SU-DHL-6 (cell line): ENCODE data around the gene NDUFS8.
A peak's percentile ranks its signal among the peaks of the same experiment; 100 is the strongest.

Source experiments
- H2AFZ ChIP-seq: fragments of 200-600 bp; sonication (generic); 2 replicates; pipeline ENCODE4 v1.6.1; 2014; ENCODE audit warnings: low read depth, mild to moderate bottlenecking, moderate library complexity, mixed read lengths, antibody characterized with exemption, low read length; ENCODE audit not compliant: severe bottlenecking
- H3F3A ChIP-seq: fragments of 200-600 bp; shearing (Covaris generic); 2 replicates; pipeline ENCODE4 v1.6.0; 2016; ENCODE audit warnings: antibody characterized with exemption, mild to moderate bottlenecking; ENCODE audit not compliant: insufficient read depth
- H3K27ac ChIP-seq: fragments of 200-600 bp; sonication (generic); 2 replicates; pipeline ENCODE4 v1.5.1; 2016; ENCODE audit warnings: low read depth, mild to moderate bottlenecking, low read length, moderate library complexity, mixed read lengths
- H3K27me3 ChIP-seq: fragments of 200-600 bp; sonication (generic), shearing (Covaris generic); 2 replicates; pipeline ENCODE4 v1.6.0; 2014; ENCODE audit warnings: mild to moderate bottlenecking, low read length
- H3K36me3 ChIP-seq: fragments of 200-600 bp; sonication (generic); 2 replicates; pipeline ENCODE4 v1.6.1; 2014; ENCODE audit warnings: mild to moderate bottlenecking, low read length, mixed read lengths
- H3K4me2 ChIP-seq: fragments of 300-600, 200-600 bp; shearing (Covaris generic), sonication (generic); 2 replicates; pipeline ENCODE4 v1.6.0; 2014; ENCODE audit warnings: low read length, low read depth, mild to moderate bottlenecking; ENCODE audit not compliant: poor library complexity, severe bottlenecking
- H3K4me3 ChIP-seq: fragments of 200-600 bp; sonication (generic); 2 replicates; pipeline ENCODE4 v1.5.1; 2014; ENCODE audit warnings: antibody characterized with exemption, low read length, mild to moderate bottlenecking, mixed read lengths; ENCODE audit not compliant: insufficient read depth, poor library complexity, severe bottlenecking
- H3K79me2 ChIP-seq: fragments of 200-600 bp; sonication (generic); 2 replicates; pipeline ENCODE4 v1.6.1; 2014; ENCODE audit warnings: mild to moderate bottlenecking, low read length, moderate library complexity; ENCODE audit not compliant: insufficient read depth
- H3K9ac ChIP-seq: fragments of 200-600 bp; sonication (generic); 2 replicates; pipeline ENCODE4 v1.7.0; 2014; ENCODE audit warnings: mild to moderate bottlenecking, low read length
- H3K9me2 ChIP-seq: fragments of 200-600 bp; sonication (generic); replicated peaks from 2 replicates; pipeline ENCODE4 v1.6.1; 2014; ENCODE audit warnings: low read length; ENCODE audit not compliant: insufficient read depth
- H3K9me3 ChIP-seq: fragments of 200-600 bp; sonication (generic); 2 replicates; pipeline ENCODE4 v1.6.1; 2014; ENCODE audit warnings: low read length, mixed read lengths; ENCODE audit not compliant: insufficient read depth
- H4K20me1 ChIP-seq: fragments of 200-600 bp; sonication (generic); 2 replicates; pipeline ENCODE4 v1.6.1; 2014; ENCODE audit warnings: low read depth, mild to moderate bottlenecking, antibody characterized with exemption, low read length, moderate library complexity, mixed read lengths
- EZH2phosphoT487 ChIP-seq: fragments of 200-600 bp; sonication (generic), shearing (Covaris generic); conservative IDR thresholded peaks from 2 replicates; pipeline ENCODE4 v1.6.1; 2018; ENCODE audit warnings: mild to moderate bottlenecking, antibody characterized with exemption, low read length, moderate library complexity, mixed read lengths
- TF ChIP-seq, protein P1 (sequence below): fragments of 200-600 bp; sonication (generic); IDR thresholded peaks from one replicate; pipeline ENCODE4 v1.5.1; 2017; ENCODE audit warnings: antibody characterized with exemption, mild to moderate bottlenecking, low read length, moderate library complexity; ENCODE audit not compliant: insufficient read depth, poor library complexity, severe bottlenecking

The NDUFS8 gene

DNA sequence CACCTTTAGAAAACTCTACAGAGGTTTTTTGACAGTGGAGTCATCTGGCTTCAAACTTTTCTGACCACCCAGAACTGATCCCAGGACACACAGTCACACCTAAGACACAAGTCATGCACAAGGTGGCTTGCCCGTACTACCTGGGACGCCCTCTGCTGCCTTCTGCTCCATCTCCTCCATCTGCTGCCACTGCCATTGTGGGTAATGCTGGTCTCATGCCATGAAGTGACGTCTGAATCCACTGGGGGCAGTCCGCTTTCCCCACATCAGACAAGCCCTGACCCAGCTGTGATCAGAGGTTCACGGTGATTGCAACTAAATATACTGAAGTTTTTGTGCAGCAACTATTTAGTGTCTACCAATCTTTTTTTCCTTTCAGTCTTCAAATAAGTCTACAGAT is 5.4 kb upstream of the NDUFS8 start:
- no peak overlapping the region for H2AFZ ChIP-seq
- no peaks in the 10 kb centered on the region for H3K9me3 ChIP-seq
- no peaks in the 10 kb centered on the region for H3K27me3 ChIP-seq
- no peak overlapping the region for H3K4me2 ChIP-seq
- no peaks in the 10 kb centered on the region; the same call in 1 of the 2 replicates for H3F3A ChIP-seq
- H4K20me1 ChIP-seq, result no peaks in the 10 kb centered on the region
- TF ChIP-seq EZH2phosphoT487, result no peak
- TF ChIP-seq, protein P1, sequence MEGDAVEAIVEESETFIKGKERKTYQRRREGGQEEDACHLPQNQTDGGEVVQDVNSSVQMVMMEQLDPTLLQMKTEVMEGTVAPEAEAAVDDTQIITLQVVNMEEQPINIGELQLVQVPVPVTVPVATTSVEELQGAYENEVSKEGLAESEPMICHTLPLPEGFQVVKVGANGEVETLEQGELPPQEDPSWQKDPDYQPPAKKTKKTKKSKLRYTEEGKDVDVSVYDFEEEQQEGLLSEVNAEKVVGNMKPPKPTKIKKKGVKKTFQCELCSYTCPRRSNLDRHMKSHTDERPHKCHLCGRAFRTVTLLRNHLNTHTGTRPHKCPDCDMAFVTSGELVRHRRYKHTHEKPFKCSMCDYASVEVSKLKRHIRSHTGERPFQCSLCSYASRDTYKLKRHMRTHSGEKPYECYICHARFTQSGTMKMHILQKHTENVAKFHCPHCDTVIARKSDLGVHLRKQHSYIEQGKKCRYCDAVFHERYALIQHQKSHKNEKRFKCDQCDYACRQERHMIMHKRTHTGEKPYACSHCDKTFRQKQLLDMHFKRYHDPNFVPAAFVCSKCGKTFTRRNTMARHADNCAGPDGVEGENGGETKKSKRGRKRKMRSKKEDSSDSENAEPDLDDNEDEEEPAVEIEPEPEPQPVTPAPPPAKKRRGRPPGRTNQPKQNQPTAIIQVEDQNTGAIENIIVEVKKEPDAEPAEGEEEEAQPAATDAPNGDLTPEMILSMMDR, result peak; percentile 32
- H3K9me2 ChIP-seq, result no peaks in the 10 kb centered on the region
- no peaks in the 10 kb centered on the region for H3K36me3 ChIP-seq
- H3K9ac ChIP-seq, result no peak overlapping the region
- H3K4me3 ChIP-seq, result no peak overlapping the region
- H3K27ac ChIP-seq, result no peak overlapping the region
- H3K79me2 ChIP-seq, result no peaks in the 10 kb centered on the region

DNA sequence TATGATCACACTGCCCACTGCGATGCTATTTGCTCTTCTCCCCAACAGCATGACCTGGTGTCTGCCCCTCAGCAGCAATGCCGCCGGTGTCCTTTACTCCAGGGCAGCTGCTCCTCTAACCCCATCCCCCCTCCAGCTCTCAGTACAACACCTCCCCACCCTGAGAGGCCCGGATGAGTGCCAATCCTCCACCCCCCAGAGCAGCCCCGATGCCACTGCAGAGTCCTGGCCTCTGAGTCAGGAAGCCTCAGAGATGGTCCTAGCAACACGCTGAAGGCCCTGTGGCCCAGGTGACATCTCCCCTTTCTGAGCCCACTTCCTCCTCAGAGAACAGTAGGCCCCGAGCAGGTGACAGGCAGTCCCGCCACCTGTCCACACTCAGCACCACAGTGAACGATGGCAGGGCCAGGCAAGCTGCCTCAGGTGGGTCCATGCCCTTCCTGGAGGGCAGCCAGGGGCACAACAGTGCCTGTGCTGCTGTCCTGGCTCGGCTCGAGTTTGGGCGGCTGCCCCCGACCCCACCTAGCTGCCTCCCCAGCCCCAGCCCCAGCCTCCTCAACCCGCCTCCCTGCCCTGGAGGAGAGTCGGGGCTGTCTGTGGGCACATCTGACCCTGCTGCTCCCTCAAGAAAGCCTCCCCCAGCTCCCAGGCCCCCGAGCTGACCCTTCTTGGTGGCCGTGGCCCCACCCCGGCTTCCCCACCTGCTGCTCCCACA is 3.9 kb upstream of the NDUFS8 start:
- Histone ChIP-seq H3K27me3 (no peaks in the 10 kb centered on the region), H2AFZ (no peak overlapping the region), H3K9me3 (no peaks in the 10 kb centered on the region), H3F3A (no peaks in the 10 kb centered on the region; the same call in 1 of the 2 replicates), H3K4me2 (no peak overlapping the region), H3K4me3 (no peak overlapping the region), H3K79me2 (peaks cover 8% of the 10 kb centered on the region), H4K20me1 (no peaks in the 10 kb centered on the region), H3K9me2 (no peaks in the 10 kb centered on the region), H3K27ac (no peak overlapping the region), H3K9ac (no peak overlapping the region), H3K36me3 (no peaks in the 10 kb centered on the region)
- no peak for TF ChIP-seq EZH2phosphoT487
- TF ChIP-seq, protein P1, result no peak

- Histone ChIP-seq H3F3A (no peaks in the 10 kb centered on the region; the same call in 1 of the 2 replicates), H3K4me2 (no peak overlapping the region)
Measured at GRCh38 chr11:68027667-68028066, 2.8 kb upstream of the NDUFS8 start.

More at GRCh38 chr11:68027667-68028066, 2.8 kb upstream of the NDUFS8 start:
- Histone ChIP-seq H3K27me3 (no peaks in the 10 kb centered on the region), H3K9me3 (no peaks in the 10 kb centered on the region), H3K36me3 (no peaks in the 10 kb centered on the region), H2AFZ (no peak overlapping the region), H3K4me3 (no peak overlapping the region), H3K9me2 (no peaks in the 10 kb centered on the region), H3K9ac (no peak overlapping the region), H3K79me2 (peaks cover 19% of the 10 kb centered on the region), H3K27ac (no peak overlapping the region), H4K20me1 (no peaks in the 10 kb centered on the region)
- TF ChIP-seq, protein P1, result no peak
- no peak for TF ChIP-seq EZH2phosphoT487
